ENCODE data around the gene ERCC4.
A peak's percentile ranks its signal among the peaks of the same experiment; 100 is the strongest.
"Not testable (repeated sequence)": the region's sequence is repeated elsewhere in the genome, so short reads cannot be mapped to it uniquely, and the experiment has no call there.

The ERCC4 gene

DNA sequence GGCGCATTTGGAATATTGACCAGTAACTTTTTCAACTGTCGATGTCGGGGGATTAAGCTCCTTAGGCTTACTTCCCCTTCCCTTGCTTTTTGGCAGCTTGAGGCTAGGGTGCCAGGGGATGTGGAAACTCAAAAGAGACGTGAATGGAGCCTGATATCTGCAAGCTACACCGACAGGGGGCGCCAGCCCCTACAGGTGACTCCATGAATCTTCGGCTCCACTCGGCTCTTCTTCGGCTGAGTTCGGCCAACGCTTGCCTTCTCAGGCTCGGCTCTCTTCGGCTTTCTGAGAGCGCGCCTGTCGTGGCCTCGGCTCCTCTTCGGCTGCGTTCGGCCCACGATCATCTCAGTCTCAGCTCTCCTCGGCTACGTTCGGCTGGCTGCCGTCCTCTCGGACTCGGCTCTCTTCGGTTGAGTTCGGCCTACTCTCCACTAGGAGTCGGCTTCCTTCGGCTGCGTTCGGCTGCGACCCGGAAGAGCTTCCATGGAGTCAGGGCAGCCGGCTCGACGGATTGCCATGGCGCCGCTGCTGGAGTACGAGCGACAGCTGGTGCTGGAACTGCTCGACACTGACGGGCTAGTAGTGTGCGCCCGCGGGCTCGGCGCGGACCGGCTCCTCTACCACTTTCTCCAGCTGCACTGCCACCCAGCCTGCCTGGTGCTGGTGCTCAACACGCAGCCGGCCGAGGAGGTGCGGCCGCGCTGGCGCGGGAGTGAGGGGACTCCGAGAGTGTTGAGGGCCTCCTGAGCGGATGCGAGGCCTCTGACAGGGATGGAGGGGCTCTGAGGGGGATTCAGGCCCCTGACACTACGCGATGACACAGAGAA lies at the start of gene ERCC4:
TSS of gene ERCC4 (plus strand) at position 472 of the 827 bp plus-strand sequence. CDS start at position 484, 12 bp downstream.
- peak; percentile 100 for FAIRE-seq

GRCh38 chr16:13873835-13874438 lies 46.0 kb upstream of the ERCC4 start:
- no peak for FAIRE-seq

DNA sequence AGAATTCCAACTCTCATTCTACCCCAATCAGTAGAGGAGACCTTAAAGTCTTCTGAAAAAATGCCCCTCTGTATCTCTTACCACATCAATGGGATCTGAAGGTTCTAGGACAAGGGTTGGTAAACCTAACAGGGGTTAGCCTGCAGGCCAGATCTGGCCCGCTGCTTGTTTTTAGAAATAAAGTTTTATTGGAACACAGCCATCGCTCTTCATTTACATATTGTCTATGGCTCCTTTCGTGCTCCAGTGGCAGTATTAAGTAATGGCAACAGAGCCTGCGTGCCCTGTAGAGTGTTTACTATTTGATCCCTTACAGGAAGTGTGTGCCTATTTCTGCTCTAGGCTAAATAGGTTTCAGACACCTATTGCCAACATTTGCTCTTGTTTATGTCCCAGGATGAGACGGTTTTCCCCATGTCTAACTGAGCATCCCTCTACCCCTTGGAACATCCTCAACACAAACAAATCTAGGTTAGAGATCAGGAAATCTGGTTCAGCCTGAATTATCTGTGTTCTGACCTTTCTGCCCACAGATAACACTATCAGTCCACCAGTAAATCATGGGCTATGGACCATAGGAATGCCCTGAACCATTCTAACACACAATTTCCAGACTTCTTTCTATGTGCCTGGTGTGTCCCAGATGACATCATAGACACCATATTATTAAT lies 44.2 kb upstream of the ERCC4 start:
- FAIRE-seq = no peak

- FAIRE-seq = peak; percentile 8
These were observed 36.7 kb upstream of the ERCC4 start for GRCh38 chr16:13883276-13883675.

DNA sequence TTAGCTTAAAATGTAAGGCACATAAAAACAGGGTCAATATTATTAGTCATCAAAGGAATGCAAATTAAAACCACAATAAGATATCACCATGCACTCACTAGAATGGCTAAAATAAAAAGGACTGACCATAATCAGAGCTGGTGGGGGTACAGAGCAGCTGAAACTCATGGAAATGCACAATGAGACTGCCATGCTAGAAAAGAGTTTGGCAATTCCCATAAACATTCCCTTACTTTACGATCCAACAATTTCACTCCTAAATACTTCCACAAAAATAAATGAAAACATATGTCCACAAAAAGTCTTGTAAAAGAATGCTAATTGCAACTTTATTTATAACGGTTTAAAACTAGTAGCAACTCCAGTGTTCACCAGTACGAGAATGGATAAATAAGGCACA lies 36.1 kb upstream of the ERCC4 start:
- peak; percentile 97 for FAIRE-seq

DNA sequence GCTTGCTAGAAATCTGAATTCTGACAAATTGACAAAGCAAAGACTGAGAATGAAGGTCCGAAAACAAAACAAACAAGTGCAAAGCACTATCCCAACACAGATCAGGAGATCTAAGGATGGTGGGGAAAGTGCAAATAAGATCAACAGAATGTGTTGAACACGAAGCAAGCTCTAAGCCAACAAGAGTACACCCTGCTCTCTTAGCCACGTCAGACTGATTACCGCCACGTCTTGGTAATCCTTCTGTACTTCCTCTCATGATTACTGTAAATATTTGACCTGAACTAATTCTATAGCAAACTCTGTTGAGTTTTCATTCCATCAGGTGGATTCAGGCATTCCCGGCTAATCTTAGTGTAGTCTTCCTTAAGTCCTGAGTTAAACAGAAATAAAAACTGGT lies 34.3 kb upstream of the ERCC4 start:
- FAIRE-seq = no peak

- no peak for FAIRE-seq
These were observed 33.3 kb upstream of the ERCC4 start for GRCh38 chr16:13886608-13887007.

GRCh38 chr16:13889323-13889722 lies 30.6 kb upstream of the ERCC4 start:
- FAIRE-seq = not testable (repeated sequence)

DNA sequence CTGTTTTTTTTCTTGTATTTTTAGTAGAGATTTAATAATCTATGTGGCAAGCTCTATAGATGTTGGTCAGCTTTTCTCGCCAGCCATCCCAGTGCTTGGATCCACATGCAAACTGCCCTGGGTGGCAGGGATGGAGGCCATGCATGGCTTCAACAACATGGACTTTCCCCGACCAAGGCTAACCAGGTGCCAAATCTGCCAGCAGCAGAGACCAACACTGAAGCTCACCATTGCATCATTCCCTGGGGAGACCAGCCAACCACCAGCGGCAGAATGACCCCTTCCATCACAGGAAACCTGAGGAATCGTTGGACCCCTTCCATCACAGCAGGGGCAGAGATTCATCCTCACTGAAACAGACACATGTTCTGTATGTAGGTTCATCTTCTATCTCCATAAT lies 27.7 kb upstream of the ERCC4 start:
- FAIRE-seq = no peak

DNA sequence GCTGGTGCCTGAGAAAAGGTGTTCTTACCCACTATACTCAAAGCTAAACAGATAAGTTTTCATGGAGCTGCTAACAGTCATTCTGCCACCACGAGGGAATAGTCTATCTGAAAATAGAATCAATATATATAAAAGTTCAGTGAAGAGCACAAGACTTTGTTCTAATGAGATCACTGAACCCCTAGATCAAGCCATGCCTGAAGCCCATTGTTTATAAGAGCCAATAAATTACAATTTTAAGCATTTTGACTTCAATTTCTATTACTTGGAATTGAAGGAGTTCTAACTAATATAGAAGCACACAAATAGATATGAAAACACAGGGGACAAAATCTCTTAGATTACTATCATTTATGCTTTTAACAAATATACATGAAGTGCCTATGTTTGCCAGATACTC lies 24.4 kb upstream of the ERCC4 start:
- FAIRE-seq = no peak

GRCh38 chr16:13896543-13897182 lies 23.3 kb upstream of the ERCC4 start:
- FAIRE-seq = no peak

DNA sequence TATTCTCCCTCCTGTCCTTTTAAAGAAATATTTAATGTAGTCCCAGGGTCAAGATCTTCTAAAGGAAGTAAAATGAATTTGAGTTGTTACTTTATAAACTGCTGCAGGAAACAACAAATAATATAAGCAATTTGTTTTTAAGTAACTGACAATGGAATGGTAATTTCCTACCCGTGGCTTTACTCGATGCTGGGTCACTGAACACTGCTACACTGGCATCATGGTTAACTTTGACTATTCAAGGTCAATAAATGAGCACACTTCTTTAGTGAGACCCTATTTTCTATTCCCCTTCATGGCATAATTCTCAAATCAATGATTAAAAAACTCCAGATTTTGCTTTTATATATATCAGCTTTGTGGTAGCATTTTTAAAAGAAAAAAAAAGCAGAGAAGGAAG lies 22.1 kb upstream of the ERCC4 start:
- no peak for FAIRE-seq

- no peak for FAIRE-seq
These were observed 21.7 kb upstream of the ERCC4 start for GRCh38 chr16:13898233-13898632.

- FAIRE-seq = no peak
These were observed 17.9 kb upstream of the ERCC4 start for GRCh38 chr16:13902052-13902451.

DNA sequence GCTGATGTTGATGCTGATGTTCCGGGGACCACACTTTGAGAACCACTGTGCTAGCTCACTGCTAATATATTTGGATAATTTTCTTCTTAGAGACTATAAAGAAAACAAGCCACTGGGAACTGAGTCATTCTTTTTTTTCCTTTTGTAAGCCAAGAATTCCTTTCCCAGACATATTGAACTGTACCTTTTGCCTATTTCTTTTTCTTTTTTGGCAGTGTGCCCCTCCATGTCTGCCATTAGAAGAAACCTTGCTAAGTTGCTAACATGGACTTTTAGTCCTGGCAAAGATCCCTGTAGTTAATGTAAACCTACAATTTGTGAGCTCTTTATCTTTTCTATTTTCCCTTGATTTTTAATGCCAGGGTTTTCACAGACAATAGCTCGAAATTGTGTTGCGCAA lies 17.3 kb upstream of the ERCC4 start:
- FAIRE-seq = no peak

GRCh38 chr16:13904179-13904691 lies 15.7 kb upstream of the ERCC4 start:
- FAIRE-seq = no peak

DNA sequence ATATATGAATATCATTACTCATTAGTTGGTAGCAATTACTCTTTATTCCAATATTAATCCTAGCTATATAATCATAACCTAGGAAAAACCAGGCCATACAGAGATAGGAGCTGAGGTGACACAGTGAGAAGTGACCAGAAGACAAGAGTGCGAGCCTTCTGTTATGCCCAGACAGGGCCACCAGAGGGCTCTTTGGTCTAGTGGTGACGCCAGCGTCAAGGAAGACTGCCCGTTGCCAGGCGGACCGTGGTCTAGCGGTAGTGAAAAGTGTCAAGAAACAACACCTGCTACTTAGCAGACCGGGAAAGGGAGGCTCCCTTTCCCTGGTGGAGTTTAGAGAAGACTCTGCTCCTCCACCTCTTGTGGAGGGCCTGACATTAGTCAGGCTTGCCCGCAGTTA lies 15.1 kb upstream of the ERCC4 start:
- not testable (repeated sequence) for FAIRE-seq

GRCh38 chr16:13906168-13907089 lies 13.5 kb upstream of the ERCC4 start:
- no peak for FAIRE-seq

- no peak for FAIRE-seq
These were observed 12.5 kb upstream of the ERCC4 start for GRCh38 chr16:13907431-13907830.

DNA sequence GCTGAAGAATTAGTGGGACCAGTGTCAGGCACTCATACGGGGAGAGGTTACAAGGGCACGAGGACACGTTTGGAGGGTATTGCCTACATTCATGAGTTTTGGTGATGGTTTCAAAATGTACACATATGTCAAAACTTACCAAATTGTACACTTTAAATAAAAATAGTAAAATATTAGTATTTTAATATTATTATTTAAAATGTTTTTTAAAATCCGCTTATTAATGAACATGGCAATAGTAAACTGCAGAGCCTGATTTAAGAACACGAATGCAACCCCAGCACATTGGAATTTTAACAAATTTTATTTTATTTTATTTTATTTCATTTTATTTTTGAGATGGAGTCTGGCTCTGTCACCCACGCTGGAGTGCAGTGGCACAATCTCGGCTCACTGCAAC lies 10.9 kb upstream of the ERCC4 start:
- no peak for FAIRE-seq

GRCh38 chr16:13909872-13910303 lies 10.1 kb upstream of the ERCC4 start:
- FAIRE-seq = no peak

DNA sequence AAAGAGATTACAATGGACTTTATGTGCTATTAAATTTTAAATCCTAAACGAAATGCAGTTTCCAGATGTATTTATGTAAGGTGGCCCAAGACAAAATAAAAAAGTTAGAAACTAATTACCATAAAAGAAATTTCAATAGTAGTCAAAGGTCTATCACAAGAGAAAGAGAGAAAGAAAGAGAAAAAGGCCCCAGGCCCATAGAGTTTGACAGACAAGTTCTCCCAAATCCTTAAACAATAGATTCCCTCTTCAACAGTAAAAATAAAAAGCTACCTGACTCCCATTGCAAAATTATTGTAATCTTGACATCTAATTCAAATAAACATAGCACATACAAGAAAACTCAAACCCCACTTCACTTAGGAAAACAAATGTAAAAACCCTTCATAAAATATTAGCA lies 8.6 kb upstream of the ERCC4 start:
- no peak for FAIRE-seq

Measured in endometrium (tissue), 2 donors.